Measurements from ENCODE around the gene ARID5B. TPM values are rescaled to one million over a fixed set of nuclear protein-coding genes. Genes with fewer than 3 reads are reported as not detected.

The ARID5B gene
- total and polyA plus RNA-seq, 7 donors, result 8.5 to 166 (median 75.9) TPM

GRCh38 chr10:62073429-62073828 lies 171.9 kb downstream of the ARID5B start:
- no peaks in the 10 kb centered on the region for H3K9me3 ChIP-seq
- WGBS, 3 donors, result 16 to 26% (median 22%) methylated on average over 3 of the region's 3 CpGs
- no peak for TF ChIP-seq CTCF (IDR thresholded peaks at IDR 0.05)
- H3K27me3 ChIP-seq (ENCODE audit: insufficient read depth in 3 of 3, low read length in 2 of 3), result no peaks in the 10 kb centered on the region
- H3K4me3 ChIP-seq, result no peak overlapping the region
- intact Hi-C loops (cut with DNase I), result no loop called here
- peaks cover 93% of the 10 kb centered on the region for H3K4me1 ChIP-seq
- peaks cover 6 to 56% of the 10 kb centered on the region in 2 donors for H3K36me3 ChIP-seq (ENCODE audit: insufficient read depth in 1 of 2, low read depth in 1 of 2)
- no peak for DNase-seq
- H3K27ac ChIP-seq, result peak overlapping the region; percentile 73
- no peak for ATAC-seq

GRCh38 chr10:62075414-62075813 lies 173.9 kb downstream of the ARID5B start:
- Histone ChIP-seq H3K4me3 (no peak overlapping the region), H3K9me3 (no peaks in the 10 kb centered on the region), H3K4me1 (peaks cover 93% of the 10 kb centered on the region), H3K27ac (peak overlapping the region; percentile 73), H3K27me3 (ENCODE audit: insufficient read depth in 3 of 3, low read length in 2 of 3) (no peaks in the 10 kb centered on the region), H3K36me3 (ENCODE audit: insufficient read depth in 1 of 2, low read depth in 1 of 2) (peaks cover 9 to 69% of the 10 kb centered on the region in 2 donors)
- intact Hi-C loops (cut with DNase I), result no loop called here
- no peak for DNase-seq
- WGBS, 3 donors, result 37 to 55% (median 49%) methylated on average over 11 of the region's 11 CpGs
- ATAC-seq, result peak; percentile 42 to 78 (median 70)
- TF ChIP-seq CTCF (IDR thresholded peaks at IDR 0.05), result no peak

GRCh38 chr10:62075912-62076311 lies 174.4 kb downstream of the ARID5B start:
- DNase-seq (no peak), ATAC-seq (no peak)
- Histone ChIP-seq H3K9me3 (no peaks in the 10 kb centered on the region), H3K36me3 (ENCODE audit: insufficient read depth in 1 of 2, low read depth in 1 of 2) (peaks cover 10 to 66% of the 10 kb centered on the region in 2 donors), H3K4me3 (no peak overlapping the region), H3K27ac (peak overlapping the region; percentile 73), H3K27me3 (ENCODE audit: insufficient read depth in 3 of 3, low read length in 2 of 3) (no peaks in the 10 kb centered on the region), H3K4me1 (peaks cover 94% of the 10 kb centered on the region)
- WGBS, 3 donors, result 60 to 67% (median 61%) methylated on average over 8 of the region's 8 CpGs
- intact Hi-C loops (cut with DNase I), result no loop called here
- TF ChIP-seq CTCF (IDR thresholded peaks at IDR 0.05), result no peak

GRCh38 chr10:62076891-62077290 lies 175.4 kb downstream of the ARID5B start:
- H3K27ac ChIP-seq, result peak overlapping the region; percentile 73

More at GRCh38 chr10:62076891-62077290, 175.4 kb downstream of the ARID5B start:
- intact Hi-C loops (cut with DNase I), result no loop called here
- DNase-seq (no peak), ATAC-seq (peak; percentile 56 to 72 (median 58))
- no peak for TF ChIP-seq CTCF (IDR thresholded peaks at IDR 0.05)
- 30 to 34% (median 31%) methylated on average over 2 of the region's 2 CpGs for WGBS, 3 donors
- no peak overlapping the region for H3K4me3 ChIP-seq
- peaks cover 10 to 57% of the 10 kb centered on the region in 2 donors for H3K36me3 ChIP-seq (ENCODE audit: insufficient read depth in 1 of 2, low read depth in 1 of 2)
- H3K4me1 ChIP-seq, result peaks cover 98% of the 10 kb centered on the region
- no peaks in the 10 kb centered on the region for H3K27me3 ChIP-seq (ENCODE audit: insufficient read depth in 3 of 3, low read length in 2 of 3)
- H3K9me3 ChIP-seq, result no peaks in the 10 kb centered on the region

Data from psoas muscle (tissue), 8 donors.